ENCODE data around the gene SAT1. TPM values are rescaled to one million over a fixed set of nuclear protein-coding genes. Genes with fewer than 3 reads are reported as not detected.

SAT1 gene
- total and polyA plus RNA-seq, 10 of the 15 experiments (the other 5 are each of a cell fraction or from before 2014, with no cell fraction given): 42.2 to 234 (median 60.4) TPM

DNA sequence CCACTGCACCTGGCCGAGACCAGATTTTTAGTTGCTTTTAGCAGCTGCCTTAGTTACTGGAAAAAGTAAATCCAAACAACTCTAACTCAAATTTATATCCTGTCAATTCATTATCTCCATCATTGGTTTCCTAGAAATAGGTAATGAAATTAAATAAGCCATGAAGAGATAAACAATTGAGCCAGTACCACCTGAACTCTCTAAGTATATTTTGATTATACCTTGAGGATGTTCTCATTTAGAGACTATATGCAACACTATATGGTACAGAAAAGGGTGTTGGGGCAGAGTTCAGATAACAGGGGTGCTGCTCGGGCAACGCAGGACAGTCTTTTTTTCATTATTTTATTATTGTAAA is 35.0 kb downstream of the SAT1 start (continued):
- TF ChIP-seq POLR2A (IDR thresholded peaks at IDR 0.05; ENCODE audit: low read depth, low read length) (no peak), ZBTB33 (IDR thresholded peaks at IDR 0.05) (no peak), POLR2AphosphoS2 (IDR thresholded peaks at IDR 0.05; ENCODE audit: low read depth, low read length) (no peak), CHD4 (IDR thresholded peaks at IDR 0.05) (no peak)
- TF ChIP-seq, protein P1, sequence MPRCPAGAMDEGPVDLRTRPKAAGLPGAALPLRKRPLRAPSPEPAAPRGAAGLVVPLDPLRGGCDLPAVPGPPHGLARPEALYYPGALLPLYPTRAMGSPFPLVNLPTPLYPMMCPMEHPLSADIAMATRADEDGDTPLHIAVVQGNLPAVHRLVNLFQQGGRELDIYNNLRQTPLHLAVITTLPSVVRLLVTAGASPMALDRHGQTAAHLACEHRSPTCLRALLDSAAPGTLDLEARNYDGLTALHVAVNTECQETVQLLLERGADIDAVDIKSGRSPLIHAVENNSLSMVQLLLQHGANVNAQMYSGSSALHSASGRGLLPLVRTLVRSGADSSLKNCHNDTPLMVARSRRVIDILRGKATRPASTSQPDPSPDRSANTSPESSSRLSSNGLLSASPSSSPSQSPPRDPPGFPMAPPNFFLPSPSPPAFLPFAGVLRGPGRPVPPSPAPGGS (IDR thresholded peaks at IDR 0.05; ENCODE audit: borderline replicate concordance, insufficient read depth, low read depth, low read length, poor library complexity, severe bottlenecking): no peak
- TF ChIP-seq, protein P2, sequence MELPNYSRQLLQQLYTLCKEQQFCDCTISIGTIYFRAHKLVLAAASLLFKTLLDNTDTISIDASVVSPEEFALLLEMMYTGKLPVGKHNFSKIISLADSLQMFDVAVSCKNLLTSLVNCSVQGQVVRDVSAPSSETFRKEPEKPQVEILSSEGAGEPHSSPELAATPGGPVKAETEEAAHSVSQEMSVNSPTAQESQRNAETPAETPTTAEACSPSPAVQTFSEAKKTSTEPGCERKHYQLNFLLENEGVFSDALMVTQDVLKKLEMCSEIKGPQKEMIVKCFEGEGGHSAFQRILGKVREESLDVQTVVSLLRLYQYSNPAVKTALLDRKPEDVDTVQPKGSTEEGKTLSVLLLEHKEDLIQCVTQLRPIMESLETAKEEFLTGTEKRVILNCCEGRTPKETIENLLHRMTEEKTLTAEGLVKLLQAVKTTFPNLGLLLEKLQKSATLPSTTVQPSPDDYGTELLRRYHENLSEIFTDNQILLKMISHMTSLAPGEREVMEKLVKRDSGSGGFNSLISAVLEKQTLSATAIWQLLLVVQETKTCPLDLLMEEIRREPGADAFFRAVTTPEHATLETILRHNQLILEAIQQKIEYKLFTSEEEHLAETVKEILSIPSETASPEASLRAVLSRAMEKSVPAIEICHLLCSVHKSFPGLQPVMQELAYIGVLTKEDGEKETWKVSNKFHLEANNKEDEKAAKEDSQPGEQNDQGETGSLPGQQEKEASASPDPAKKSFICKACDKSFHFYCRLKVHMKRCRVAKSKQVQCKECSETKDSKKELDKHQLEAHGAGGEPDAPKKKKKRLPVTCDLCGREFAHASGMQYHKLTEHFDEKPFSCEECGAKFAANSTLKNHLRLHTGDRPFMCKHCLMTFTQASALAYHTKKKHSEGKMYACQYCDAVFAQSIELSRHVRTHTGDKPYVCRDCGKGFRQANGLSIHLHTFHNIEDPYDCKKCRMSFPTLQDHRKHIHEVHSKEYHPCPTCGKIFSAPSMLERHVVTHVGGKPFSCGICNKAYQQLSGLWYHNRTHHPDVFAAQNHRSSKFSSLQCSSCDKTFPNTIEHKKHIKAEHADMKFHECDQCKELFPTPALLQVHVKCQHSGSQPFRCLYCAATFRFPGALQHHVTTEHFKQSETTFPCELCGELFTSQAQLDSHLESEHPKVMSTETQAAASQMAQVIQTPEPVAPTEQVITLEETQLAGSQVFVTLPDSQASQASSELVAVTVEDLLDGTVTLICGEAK (IDR thresholded peaks at IDR 0.05; ENCODE audit: borderline replicate concordance): no peak
- TF ChIP-seq, protein P3, sequence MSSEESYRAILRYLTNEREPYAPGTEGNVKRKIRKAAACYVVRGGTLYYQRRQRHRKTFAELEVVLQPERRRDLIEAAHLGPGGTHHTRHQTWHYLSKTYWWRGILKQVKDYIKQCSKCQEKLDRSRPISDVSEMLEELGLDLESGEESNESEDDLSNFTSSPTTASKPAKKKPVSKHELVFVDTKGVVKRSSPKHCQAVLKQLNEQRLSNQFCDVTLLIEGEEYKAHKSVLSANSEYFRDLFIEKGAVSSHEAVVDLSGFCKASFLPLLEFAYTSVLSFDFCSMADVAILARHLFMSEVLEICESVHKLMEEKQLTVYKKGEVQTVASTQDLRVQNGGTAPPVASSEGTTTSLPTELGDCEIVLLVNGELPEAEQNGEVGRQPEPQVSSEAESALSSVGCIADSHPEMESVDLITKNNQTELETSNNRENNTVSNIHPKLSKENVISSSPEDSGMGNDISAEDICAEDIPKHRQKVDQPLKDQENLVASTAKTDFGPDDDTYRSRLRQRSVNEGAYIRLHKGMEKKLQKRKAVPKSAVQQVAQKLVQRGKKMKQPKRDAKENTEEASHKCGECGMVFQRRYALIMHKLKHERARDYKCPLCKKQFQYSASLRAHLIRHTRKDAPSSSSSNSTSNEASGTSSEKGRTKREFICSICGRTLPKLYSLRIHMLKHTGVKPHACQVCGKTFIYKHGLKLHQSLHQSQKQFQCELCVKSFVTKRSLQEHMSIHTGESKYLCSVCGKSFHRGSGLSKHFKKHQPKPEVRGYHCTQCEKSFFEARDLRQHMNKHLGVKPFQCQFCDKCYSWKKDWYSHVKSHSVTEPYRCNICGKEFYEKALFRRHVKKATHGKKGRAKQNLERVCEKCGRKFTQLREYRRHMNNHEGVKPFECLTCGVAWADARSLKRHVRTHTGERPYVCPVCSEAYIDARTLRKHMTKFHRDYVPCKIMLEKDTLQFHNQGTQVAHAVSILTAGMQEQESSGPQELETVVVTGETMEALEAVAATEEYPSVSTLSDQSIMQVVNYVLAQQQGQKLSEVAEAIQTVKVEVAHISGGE (CRISPR knock-in tag; IDR thresholded peaks at IDR 0.05): no peak
